OCI-LY3 (cell line): ENCODE measurements around the gene SPSB4.

Experiments
- EZH2phosphoT487 ChIP-seq: fragments of 200-600 bp; shearing (Covaris generic); IDR thresholded peaks from 2 replicates; pipeline ENCODE4 v1.6.1; 2018; ENCODE audit warnings: antibody characterized with exemption, mixed run types, low read depth
- TF ChIP-seq, protein P1 (sequence below): fragments of 200-600, 300-600 bp; sonication (generic); IDR thresholded peaks from 2 replicates; pipeline ENCODE4 v1.5.1; 2014; ENCODE audit warnings: antibody characterized with exemption, low read length, low read depth

DNA sequence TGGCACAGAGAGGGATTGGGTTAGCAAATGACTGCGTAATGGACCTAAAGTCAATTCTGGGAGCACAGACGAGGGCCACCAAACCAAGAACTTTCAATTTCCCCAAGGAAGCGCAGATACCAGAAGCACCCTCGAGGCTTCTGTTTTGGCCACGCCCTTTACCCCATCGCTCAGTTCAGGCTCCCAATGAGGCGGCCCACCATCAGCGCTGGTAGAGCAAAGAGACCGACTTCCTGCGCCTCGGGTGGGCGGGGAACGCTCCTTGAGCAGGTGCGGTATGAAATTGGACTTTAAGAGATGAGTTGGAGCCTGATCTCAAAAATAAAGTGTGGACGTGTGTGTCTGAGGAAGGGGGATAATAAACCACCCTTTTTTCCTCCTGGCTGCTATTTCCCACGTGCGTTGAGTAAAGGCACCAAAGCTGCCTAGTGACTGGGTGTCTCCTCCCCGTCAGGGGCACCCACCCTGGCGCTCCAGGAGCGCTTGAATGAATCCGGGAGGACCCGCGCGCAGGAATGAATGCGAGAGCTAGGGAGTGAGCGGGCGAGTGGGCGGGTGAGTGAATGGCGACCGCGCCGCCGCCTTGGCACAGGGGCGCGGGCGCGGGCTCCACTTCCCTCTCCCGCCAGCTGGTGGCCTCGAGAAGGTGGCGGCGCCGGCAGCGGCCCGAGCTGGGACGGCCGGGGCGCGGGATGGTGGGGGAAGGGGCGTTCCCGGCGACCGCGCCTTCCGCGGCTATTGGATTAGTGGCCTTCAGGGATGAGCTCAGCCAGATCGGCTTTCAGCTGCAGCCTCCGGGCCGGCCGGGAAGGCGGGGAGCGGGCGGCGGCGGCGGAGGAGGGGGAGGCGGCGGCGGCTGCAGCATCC, at the start of gene SPSB4:
- TF ChIP-seq, protein P1, sequence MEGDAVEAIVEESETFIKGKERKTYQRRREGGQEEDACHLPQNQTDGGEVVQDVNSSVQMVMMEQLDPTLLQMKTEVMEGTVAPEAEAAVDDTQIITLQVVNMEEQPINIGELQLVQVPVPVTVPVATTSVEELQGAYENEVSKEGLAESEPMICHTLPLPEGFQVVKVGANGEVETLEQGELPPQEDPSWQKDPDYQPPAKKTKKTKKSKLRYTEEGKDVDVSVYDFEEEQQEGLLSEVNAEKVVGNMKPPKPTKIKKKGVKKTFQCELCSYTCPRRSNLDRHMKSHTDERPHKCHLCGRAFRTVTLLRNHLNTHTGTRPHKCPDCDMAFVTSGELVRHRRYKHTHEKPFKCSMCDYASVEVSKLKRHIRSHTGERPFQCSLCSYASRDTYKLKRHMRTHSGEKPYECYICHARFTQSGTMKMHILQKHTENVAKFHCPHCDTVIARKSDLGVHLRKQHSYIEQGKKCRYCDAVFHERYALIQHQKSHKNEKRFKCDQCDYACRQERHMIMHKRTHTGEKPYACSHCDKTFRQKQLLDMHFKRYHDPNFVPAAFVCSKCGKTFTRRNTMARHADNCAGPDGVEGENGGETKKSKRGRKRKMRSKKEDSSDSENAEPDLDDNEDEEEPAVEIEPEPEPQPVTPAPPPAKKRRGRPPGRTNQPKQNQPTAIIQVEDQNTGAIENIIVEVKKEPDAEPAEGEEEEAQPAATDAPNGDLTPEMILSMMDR = no peak
- no peak for TF ChIP-seq EZH2phosphoT487
